Sigmoid colon (tissue), 4 donors: ENCODE measurements around the gene LAMB3.

ENCODE experiments used
- CTCF ChIP-seq, 4 experiments: fragments of 450-650 bp in 3 of 4; fragments of 200-600 bp in 1 of 4; IDR thresholded peaks; one replicate each; pipeline ENCODE4 v1.5.1; 2016 to 2019; ENCODE audit warnings: antibody characterized with exemption in 4 of 4, mild to moderate bottlenecking in 3 of 4, moderate library complexity in 2 of 4
- EP300 ChIP-seq, 4 donors: sonication (generic); formaldehyde crosslinking; IDR thresholded peaks; one replicate each; pipeline ENCODE4 v1.6.1; 2017; ENCODE audit warnings: antibody characterized with exemption in 4 of 4
- POLR2A ChIP-seq, 2 donors: fragments of 450-650 bp; IDR thresholded peaks; one replicate each; pipeline ENCODE4 v1.6.1; 2016; ENCODE audit warnings: antibody characterized with exemption in 2 of 2, mild to moderate bottlenecking in 2 of 2, moderate library complexity in 2 of 2
- POLR2AphosphoS5 ChIP-seq, 4 donors: sonication (generic); formaldehyde crosslinking; IDR thresholded peaks; one replicate each; pipeline ENCODE4 v1.6.1; 2017; ENCODE audit warnings: antibody characterized with exemption in 4 of 4

DNA sequence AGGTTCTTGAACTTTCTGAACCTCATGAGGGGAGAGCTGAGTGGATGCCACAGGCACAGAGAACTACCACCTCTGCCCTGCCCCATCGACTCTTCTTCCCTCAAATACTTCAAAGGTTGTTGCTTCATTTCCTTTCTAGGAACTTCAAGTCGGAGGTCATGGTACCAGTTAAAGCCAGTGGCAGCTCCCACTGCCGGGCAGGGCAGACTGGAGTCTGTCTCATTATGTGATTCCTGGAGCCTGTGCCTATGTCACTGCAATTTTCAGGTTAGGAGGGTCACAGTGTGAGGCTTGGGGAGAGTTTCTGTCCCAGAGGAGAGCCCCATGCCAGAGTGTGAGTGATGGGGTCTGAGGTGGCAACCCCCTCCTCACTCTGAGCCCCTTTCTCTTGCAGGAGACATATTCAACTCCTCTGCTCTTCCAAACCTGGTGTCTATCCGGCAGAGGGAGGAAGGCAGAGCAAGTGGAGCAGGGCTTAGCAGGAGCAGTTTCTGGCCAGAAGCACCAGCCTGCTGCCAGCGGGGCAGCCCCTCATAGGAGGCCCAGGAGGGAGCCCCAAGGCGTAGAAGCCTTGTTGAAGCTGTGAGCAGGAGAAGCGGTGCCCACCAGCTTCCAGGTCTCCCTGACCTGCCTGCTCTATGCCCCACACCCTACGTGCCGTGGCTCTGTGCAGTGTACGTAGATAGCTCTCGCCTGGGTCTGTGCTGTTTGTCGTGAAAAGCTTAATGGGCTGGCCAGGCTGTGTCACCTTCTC lies 39.4 kb downstream of the LAMB3 start:
- TF ChIP-seq CTCF (IDR thresholded peaks at IDR 0.05) = no peak
- no peak for TF ChIP-seq EP300 (IDR thresholded peaks at IDR 0.05)
- no peak for TF ChIP-seq POLR2A (IDR thresholded peaks at IDR 0.05)
- TF ChIP-seq POLR2AphosphoS5 (IDR thresholded peaks at IDR 0.05) = no peak
